Measurements from ENCODE around the gene SLC4A7. TPM values are rescaled to one million over a fixed set of nuclear protein-coding genes. Genes with fewer than 3 reads are reported as not detected.
"Not testable (repeated sequence)": the region's sequence is repeated elsewhere in the genome, so short reads cannot be mapped to it uniquely, and the experiment has no call there.

The SLC4A7 gene
- 12.7 and 19.6 TPM in 2 replicates for total RNA-seq (2014; rRNA removed; shearing (Covaris generic))

GRCh38 chr3:27484015-27484844 is at the start of gene SLC4A7:
Gene SLC4A7 (minus strand): TSS chr3:27484384. CDS start chr3:27484126, 258 bp downstream.
- peak; percentile 93 for DNase-seq (ENCODE audit: low spot score)

GRCh38 chr3:27533261-27533607 is 49.0 kb upstream of the SLC4A7 start:
- DNase-seq (ENCODE audit: low spot score): no peak

- no peak for DNase-seq (ENCODE audit: low spot score)
These were observed 48.5 kb upstream of the SLC4A7 start for GRCh38 chr3:27532426-27533260.

GRCh38 chr3:27531193-27531751 is 47.1 kb upstream of the SLC4A7 start:
- not testable (repeated sequence) for DNase-seq (ENCODE audit: low spot score)

- no peak for DNase-seq (ENCODE audit: low spot score)
These were observed 44.6 kb upstream of the SLC4A7 start for GRCh38 chr3:27528791-27529190.

GRCh38 chr3:27526614-27527315 is 42.6 kb upstream of the SLC4A7 start:
- DNase-seq (ENCODE audit: low spot score): no peak

- no peak for DNase-seq (ENCODE audit: low spot score)
These were observed 37.7 kb upstream of the SLC4A7 start for GRCh38 chr3:27521872-27522265.

- peak; percentile 28 for DNase-seq (ENCODE audit: low spot score)
These were observed 37.1 kb upstream of the SLC4A7 start for GRCh38 chr3:27521179-27521871.

- DNase-seq (ENCODE audit: low spot score): no peak
These were observed 27.7 kb upstream of the SLC4A7 start for GRCh38 chr3:27511724-27512422.

GRCh38 chr3:27509376-27509775 is 25.2 kb upstream of the SLC4A7 start:
- DNase-seq (ENCODE audit: low spot score): no peak

- no peak for DNase-seq (ENCODE audit: low spot score)
These were observed 24.2 kb upstream of the SLC4A7 start for GRCh38 chr3:27508424-27508823.

GRCh38 chr3:27507515-27508266 is 23.5 kb upstream of the SLC4A7 start:
- DNase-seq (ENCODE audit: low spot score): peak; percentile 65

- DNase-seq (ENCODE audit: low spot score): no peak
These were observed 22.9 kb upstream of the SLC4A7 start for GRCh38 chr3:27507111-27507510.

GRCh38 chr3:27504749-27505148 is 20.6 kb upstream of the SLC4A7 start:
- no peak for DNase-seq (ENCODE audit: low spot score)

- DNase-seq (ENCODE audit: low spot score): no peak
These were observed 19.3 kb upstream of the SLC4A7 start for GRCh38 chr3:27503526-27503925.

- no peak for DNase-seq (ENCODE audit: low spot score)
These were observed 17.6 kb upstream of the SLC4A7 start for GRCh38 chr3:27501759-27502158.

GRCh38 chr3:27500986-27501385 is 16.8 kb upstream of the SLC4A7 start:
- no peak for DNase-seq (ENCODE audit: low spot score)

GRCh38 chr3:27500035-27500434 is 15.9 kb upstream of the SLC4A7 start:
- DNase-seq (ENCODE audit: low spot score): no peak

- no peak for DNase-seq (ENCODE audit: low spot score)
These were observed 10.6 kb upstream of the SLC4A7 start for GRCh38 chr3:27494784-27495183.

- DNase-seq (ENCODE audit: low spot score): no peak
These were observed 4.6 kb upstream of the SLC4A7 start for GRCh38 chr3:27488821-27489220.
